ENCODE measurements around the gene PLXDC2.

DNA sequence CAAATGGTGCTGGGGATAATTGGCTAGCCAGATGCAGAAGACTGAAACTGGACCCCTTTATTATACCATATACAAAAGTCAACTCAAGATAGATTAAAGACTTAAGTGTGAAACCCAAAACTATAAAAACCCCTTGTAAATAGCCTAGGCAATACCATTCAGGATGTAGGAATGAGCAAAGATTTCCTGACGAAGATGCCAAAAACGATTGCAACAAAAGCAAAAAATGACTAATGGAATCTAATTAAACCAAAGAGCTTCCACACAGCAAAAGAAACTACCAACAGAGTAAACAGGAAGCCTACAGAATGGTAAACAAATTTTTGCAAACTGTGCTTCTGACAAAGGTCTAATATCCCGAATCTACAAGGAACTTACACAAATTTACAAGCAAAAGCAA, 30.9 kb upstream of the PLXDC2 start:
- TF ChIP-seq POLR2A (IDR thresholded peaks at IDR 0.05) = no peak
- TF ChIP-seq, protein P1, sequence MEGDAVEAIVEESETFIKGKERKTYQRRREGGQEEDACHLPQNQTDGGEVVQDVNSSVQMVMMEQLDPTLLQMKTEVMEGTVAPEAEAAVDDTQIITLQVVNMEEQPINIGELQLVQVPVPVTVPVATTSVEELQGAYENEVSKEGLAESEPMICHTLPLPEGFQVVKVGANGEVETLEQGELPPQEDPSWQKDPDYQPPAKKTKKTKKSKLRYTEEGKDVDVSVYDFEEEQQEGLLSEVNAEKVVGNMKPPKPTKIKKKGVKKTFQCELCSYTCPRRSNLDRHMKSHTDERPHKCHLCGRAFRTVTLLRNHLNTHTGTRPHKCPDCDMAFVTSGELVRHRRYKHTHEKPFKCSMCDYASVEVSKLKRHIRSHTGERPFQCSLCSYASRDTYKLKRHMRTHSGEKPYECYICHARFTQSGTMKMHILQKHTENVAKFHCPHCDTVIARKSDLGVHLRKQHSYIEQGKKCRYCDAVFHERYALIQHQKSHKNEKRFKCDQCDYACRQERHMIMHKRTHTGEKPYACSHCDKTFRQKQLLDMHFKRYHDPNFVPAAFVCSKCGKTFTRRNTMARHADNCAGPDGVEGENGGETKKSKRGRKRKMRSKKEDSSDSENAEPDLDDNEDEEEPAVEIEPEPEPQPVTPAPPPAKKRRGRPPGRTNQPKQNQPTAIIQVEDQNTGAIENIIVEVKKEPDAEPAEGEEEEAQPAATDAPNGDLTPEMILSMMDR (IDR thresholded peaks at IDR 0.05 in 8 of 11, conservative IDR thresholded peaks at IDR 0.05 in 3 of 11) = no peak
